Chondrocyte (in vitro differentiated cells): ENCODE results near the gene TOP3B. TPM values are rescaled to one million over a fixed set of nuclear protein-coding genes. Genes with fewer than 3 reads are reported as not detected.

ENCODE experiments used
- DNase-seq: peaks from one replicate; pipeline ENCODE4 v3.0.0; 2021; ENCODE audit warnings: mixed read lengths, low spot score
- H3K27ac Mint-ChIP-seq: one replicate; pipeline ENCODE4 v1.8.0; 2021; ENCODE audit warnings: mild to moderate bottlenecking, moderate library complexity, mixed read lengths; ENCODE audit not compliant: unreplicated experiment
- H3K27me3 Mint-ChIP-seq: 2 replicates; pipeline ENCODE4 v1.8.0; 2021; ENCODE audit warnings: low read depth, mixed read lengths
- H3K36me3 Mint-ChIP-seq: 2 replicates; pipeline ENCODE4 v1.8.0; 2021; ENCODE audit warnings: low read depth, mixed read lengths
- H3K4me1 Mint-ChIP-seq: 2 replicates; pipeline ENCODE4 v1.8.0; 2021; ENCODE audit warnings: low read depth, mild to moderate bottlenecking, mixed read lengths
- H3K4me3 Mint-ChIP-seq: one replicate; pipeline ENCODE4 v1.8.0; 2021; ENCODE audit warnings: mild to moderate bottlenecking, moderate library complexity, mixed read lengths; ENCODE audit not compliant: unreplicated experiment
- H3K9me3 Mint-ChIP-seq: 2 replicates; pipeline ENCODE4 v1.8.0; 2021; ENCODE audit warnings: low read depth, mixed read lengths
- total RNA-seq: library from RNA; stranded (reverse); gene quantifications from 3 replicates; pipeline ENCODE4 v1.2.1, GENCODE V29; 2021
- TF ChIP-seq, protein P1 (sequence below): fragments of 200-600 bp; sonication (generic); IDR thresholded peaks from 2 replicates; pipeline ENCODE4 v1.5.0; 2021; ENCODE audit warnings: antibody characterized with exemption, mild to moderate bottlenecking, moderate library complexity

TOP3B gene
- total RNA-seq, 1 donor from 2014 or later: 25.8 TPM

- H3K36me3 Mint-ChIP-seq: no peaks in the 10 kb centered on the region
- no peak overlapping the region for H3K27ac Mint-ChIP-seq
- no peak overlapping the region for H3K4me3 Mint-ChIP-seq
- no peaks in the 10 kb centered on the region for H3K9me3 Mint-ChIP-seq
- TF ChIP-seq, protein P1, sequence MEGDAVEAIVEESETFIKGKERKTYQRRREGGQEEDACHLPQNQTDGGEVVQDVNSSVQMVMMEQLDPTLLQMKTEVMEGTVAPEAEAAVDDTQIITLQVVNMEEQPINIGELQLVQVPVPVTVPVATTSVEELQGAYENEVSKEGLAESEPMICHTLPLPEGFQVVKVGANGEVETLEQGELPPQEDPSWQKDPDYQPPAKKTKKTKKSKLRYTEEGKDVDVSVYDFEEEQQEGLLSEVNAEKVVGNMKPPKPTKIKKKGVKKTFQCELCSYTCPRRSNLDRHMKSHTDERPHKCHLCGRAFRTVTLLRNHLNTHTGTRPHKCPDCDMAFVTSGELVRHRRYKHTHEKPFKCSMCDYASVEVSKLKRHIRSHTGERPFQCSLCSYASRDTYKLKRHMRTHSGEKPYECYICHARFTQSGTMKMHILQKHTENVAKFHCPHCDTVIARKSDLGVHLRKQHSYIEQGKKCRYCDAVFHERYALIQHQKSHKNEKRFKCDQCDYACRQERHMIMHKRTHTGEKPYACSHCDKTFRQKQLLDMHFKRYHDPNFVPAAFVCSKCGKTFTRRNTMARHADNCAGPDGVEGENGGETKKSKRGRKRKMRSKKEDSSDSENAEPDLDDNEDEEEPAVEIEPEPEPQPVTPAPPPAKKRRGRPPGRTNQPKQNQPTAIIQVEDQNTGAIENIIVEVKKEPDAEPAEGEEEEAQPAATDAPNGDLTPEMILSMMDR: no peak
- peaks cover 27% of the 10 kb centered on the region for H3K27me3 Mint-ChIP-seq
- H3K4me1 Mint-ChIP-seq: no peaks in the 10 kb centered on the region
- no peak for DNase-seq
Measured at GRCh38 chr22:21989049-21989448, 6.5 kb upstream of the TOP3B start.

- no peak overlapping the region for H3K27ac Mint-ChIP-seq
- peaks cover 20% of the 10 kb centered on the region for H3K27me3 Mint-ChIP-seq
- H3K9me3 Mint-ChIP-seq: no peaks in the 10 kb centered on the region
- no peak overlapping the region for H3K4me3 Mint-ChIP-seq
- DNase-seq: no peak
- H3K4me1 Mint-ChIP-seq: peaks cover 21% of the 10 kb centered on the region
- TF ChIP-seq, protein P1: no peak
- H3K36me3 Mint-ChIP-seq: no peaks in the 10 kb centered on the region
Measured at GRCh38 chr22:21985214-21985613, 2.6 kb upstream of the TOP3B start.

DNA sequence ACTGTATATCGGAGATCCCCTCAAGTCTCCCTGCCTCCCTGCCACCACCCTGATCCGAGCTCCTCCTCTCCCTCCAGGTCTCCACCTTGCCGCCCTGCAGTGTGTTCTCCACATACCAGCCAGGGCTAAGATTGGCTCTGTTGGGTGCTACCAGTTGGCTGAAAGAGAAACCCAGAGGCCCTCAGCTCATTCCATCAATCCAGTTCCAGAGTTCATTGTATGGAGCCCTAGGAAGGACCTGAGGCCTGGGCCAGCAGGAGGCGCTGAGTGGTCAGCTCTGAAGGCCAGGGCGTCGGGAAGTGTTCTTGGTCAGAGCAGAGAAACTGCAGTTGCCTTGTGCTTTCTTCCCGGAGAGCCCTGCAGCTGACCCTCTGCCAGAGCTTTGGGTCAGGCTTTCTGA, 2.2 kb upstream of the TOP3B start:
- TF ChIP-seq, protein P1: peak; percentile 48
- H3K36me3 Mint-ChIP-seq: no peaks in the 10 kb centered on the region
- H3K27ac Mint-ChIP-seq: no peak overlapping the region
- H3K27me3 Mint-ChIP-seq: peaks cover 17% of the 10 kb centered on the region
- H3K4me3 Mint-ChIP-seq: no peak overlapping the region
- peaks cover 21% of the 10 kb centered on the region for H3K4me1 Mint-ChIP-seq
- DNase-seq: no peak
- H3K9me3 Mint-ChIP-seq: no peaks in the 10 kb centered on the region

GRCh38 chr22:21981874-21982273, 713 bp downstream of the TOP3B start:
- peak overlapping the region; percentile 59 for H3K27ac Mint-ChIP-seq
- H3K4me1 Mint-ChIP-seq: peaks cover 21% of the 10 kb centered on the region
- TF ChIP-seq, protein P1: no peak
- no peak for DNase-seq
- H3K9me3 Mint-ChIP-seq: no peaks in the 10 kb centered on the region
- H3K4me3 Mint-ChIP-seq: peak overlapping the region; percentile 85
- no peaks in the 10 kb centered on the region for H3K27me3 Mint-ChIP-seq
- peaks cover 4% of the 10 kb centered on the region for H3K36me3 Mint-ChIP-seq

DNA sequence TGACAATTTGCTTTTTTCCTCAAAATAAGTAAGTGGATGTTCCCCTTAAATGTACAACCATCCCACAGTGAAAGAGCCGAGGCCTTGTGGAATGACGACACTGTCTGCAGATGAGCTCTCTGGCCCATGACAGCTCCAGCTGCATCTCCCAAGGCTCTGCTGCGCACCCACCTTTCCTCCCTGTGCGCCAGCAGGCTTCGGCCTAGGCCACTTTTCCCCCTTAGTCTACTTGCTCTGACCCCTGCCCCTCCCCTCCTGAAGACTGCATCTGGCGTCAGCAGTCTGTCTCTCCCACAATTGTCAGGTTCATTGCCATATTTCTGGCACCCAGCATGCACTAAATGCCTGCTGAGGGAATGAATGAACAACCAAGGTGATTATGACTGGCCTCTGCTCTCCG, 2.0 kb downstream of the TOP3B start:
- peak overlapping the region; percentile 41 for H3K27ac Mint-ChIP-seq
- H3K4me3 Mint-ChIP-seq: no peak overlapping the region
- no peaks in the 10 kb centered on the region for H3K27me3 Mint-ChIP-seq
- peaks cover 21% of the 10 kb centered on the region for H3K4me1 Mint-ChIP-seq
- no peaks in the 10 kb centered on the region for H3K9me3 Mint-ChIP-seq
- no peak for DNase-seq
- H3K36me3 Mint-ChIP-seq: peaks cover 4% of the 10 kb centered on the region
- TF ChIP-seq, protein P1: no peak
